ENCODE measurements around the gene CYB561. TPM values are rescaled to one million over a fixed set of nuclear protein-coding genes. Genes with fewer than 3 reads are reported as not detected.

CYB561 gene
- total and polyA plus RNA-seq, 10 of the 15 experiments (the other 5 are each of a cell fraction or from before 2014, with no cell fraction given) = 0.52 to 6.9 (median 2.5) TPM

DNA sequence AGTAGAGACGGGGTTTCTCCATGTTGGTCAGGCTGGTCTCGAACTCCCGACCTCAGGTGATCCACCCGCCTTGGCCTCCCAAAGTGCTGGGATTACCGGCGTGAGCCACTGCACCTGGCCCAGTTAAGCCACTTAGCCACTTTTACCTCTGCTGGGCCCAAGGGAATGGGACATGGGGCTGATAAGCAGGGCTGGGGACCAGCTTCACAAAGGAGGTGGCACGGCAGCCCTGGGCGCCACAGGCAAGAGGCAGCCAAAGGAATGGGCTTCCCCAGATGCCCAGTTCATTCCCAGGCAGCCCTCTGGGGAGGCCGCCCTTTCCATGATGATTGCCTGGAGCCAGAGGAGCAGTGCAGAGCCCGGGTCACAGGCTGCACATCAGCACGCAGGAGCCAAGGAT is 5.0 kb upstream of the CYB561 start:
- in situ Hi-C loops (cut with MboI) = no loop called here
- no peak for ATAC-seq

DNA sequence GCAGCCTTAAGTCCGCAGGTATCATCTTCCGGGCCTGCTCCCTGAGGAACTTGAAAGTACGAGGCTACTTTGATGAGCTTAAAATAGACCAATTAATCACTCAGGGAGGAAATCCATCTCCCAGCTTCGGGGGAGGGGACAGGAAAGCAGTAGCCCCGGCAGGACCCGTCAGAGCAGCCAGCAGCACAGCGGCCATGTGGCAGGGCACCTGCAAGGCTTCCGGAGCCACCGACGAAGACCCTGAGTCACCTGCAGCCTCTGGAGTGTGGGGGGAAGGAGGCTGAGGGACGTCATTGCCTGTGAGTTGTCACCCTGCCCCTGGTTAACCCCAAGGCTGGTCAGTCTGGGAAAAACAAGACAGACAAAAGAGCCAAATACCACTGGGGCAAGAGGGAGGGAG is 4.4 kb upstream of the CYB561 start:
- POLR2A ChIA-PET = no interaction called here
- no peaks in the 10 kb centered on the region for H3K9me3 ChIP-seq (replicated peaks; ENCODE audit: control insufficient read depth, insufficient read depth, low read length)
- no TSS peak for BruUV-seq (replicated peaks)
- no peaks in the 10 kb centered on the region for H3K79me2 ChIP-seq (ENCODE audit: control insufficient read depth, insufficient read depth, low read length)
- H3K4me1 ChIP-seq (ENCODE audit: control insufficient read depth, insufficient read depth, low read length) = peaks cover 12% of the 10 kb centered on the region
- no peaks in the 10 kb centered on the region for H3K36me3 ChIP-seq (ENCODE audit: control insufficient read depth in 2 of 2, insufficient read depth in 2 of 2, low read length in 1 of 2)
- WGBS (ENCODE audit: insufficient coverage, insufficient replicate concordance, low lambda C conversion rate, missing lambda C conversion rate) = 34% methylated on average over 11 of the region's 11 CpGs
- in situ Hi-C loops (cut with MboI) (no loop called here), intact Hi-C loops (cut with micrococcal nuclease; ENCODE audit: unreplicated experiment) (no loop called here)
- RAD21 ChIA-PET (ENCODE audit: unreplicated experiment) = no interaction called here
- H3K27me3 ChIP-seq (replicated peaks in 1 of 2; ENCODE audit: control insufficient read depth in 2 of 2, insufficient read depth in 2 of 2, low read length in 1 of 2) = no peaks in the 10 kb centered on the region
- no peak overlapping the region for H2AFZ ChIP-seq (ENCODE audit: control insufficient read depth, low read depth, low read length)
- no peak overlapping the region for H3K4me3 ChIP-seq
- no peak overlapping the region for H3K9ac ChIP-seq (ENCODE audit: control insufficient read depth, insufficient read depth, low read length)
- H4K20me1 ChIP-seq (ENCODE audit: control insufficient read depth, insufficient read depth) = no peaks in the 10 kb centered on the region
- FAIRE-seq (no peak), ATAC-seq (no peak), DNase-seq (ENCODE audit: low read depth, low spot score) (no peak)
- no peak overlapping the region for H3K27ac ChIP-seq (ENCODE audit: control insufficient read depth, insufficient read depth)
- no peak overlapping the region for H3K4me2 ChIP-seq (ENCODE audit: control insufficient read depth, insufficient read depth)
- SMC1A ChIA-PET (ENCODE audit: uncharacterized antibody, unreplicated experiment) = no interaction called here
- CTCF ChIA-PET = no interaction called here
- TF ChIP-seq SUZ12 (IDR thresholded peaks at IDR 0.05; ENCODE audit: unreplicated experiment) = no peak
- TF ChIP-seq MEF2A (IDR thresholded peaks at IDR 0.05; ENCODE audit: insufficient read depth, low read depth, low read length) = no peak
- TF ChIP-seq JUNB (IDR thresholded peaks at IDR 0.05) = no peak
- TF ChIP-seq SREBF1 (IDR thresholded peaks at IDR 0.05; ENCODE audit: low read length) = no peak
- TF ChIP-seq ATF7 (IDR thresholded peaks at IDR 0.05; ENCODE audit: low read depth) = no peak
- TF ChIP-seq EGR1 (IDR thresholded peaks at IDR 0.05; ENCODE audit: borderline replicate concordance in 1 of 2, low read depth in 2 of 2, low read length in 2 of 2) = no peak
- no peak for TF ChIP-seq WRNIP1 (IDR thresholded peaks at IDR 0.05; ENCODE audit: borderline replicate concordance, low read depth, low read length)
- no peak for TF ChIP-seq STAT3 (IDR thresholded peaks at IDR 0.05; ENCODE audit: low read depth, low read length)
- TF ChIP-seq LARP7 (IDR thresholded peaks at IDR 0.05) = no peak
- TF ChIP-seq, protein P1, sequence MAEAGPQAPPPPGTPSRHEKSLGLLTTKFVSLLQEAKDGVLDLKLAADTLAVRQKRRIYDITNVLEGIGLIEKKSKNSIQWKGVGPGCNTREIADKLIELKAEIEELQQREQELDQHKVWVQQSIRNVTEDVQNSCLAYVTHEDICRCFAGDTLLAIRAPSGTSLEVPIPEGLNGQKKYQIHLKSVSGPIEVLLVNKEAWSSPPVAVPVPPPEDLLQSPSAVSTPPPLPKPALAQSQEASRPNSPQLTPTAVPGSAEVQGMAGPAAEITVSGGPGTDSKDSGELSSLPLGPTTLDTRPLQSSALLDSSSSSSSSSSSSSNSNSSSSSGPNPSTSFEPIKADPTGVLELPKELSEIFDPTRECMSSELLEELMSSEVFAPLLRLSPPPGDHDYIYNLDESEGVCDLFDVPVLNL (IDR thresholded peaks at IDR 0.05; ENCODE audit: low read depth, low read length) = no peak
- TF ChIP-seq SMARCA5 (IDR thresholded peaks at IDR 0.05) = no peak
- no peak for TF ChIP-seq SIX5 (IDR thresholded peaks at IDR 0.05; ENCODE audit: low read depth, low read length, severe bottlenecking)
- TF ChIP-seq PAX5 (IDR thresholded peaks at IDR 0.05; ENCODE audit: borderline replicate concordance, low read depth, low read length) = no peak
- no peak for TF ChIP-seq JUND (IDR thresholded peaks at IDR 0.05; ENCODE audit: low read depth, low read length)

More for the DNA sequence above, 5.0 kb upstream of the CYB561 start:
- H3K36me3 ChIP-seq (ENCODE audit: control insufficient read depth in 2 of 2, insufficient read depth in 2 of 2, low read length in 1 of 2) = no peaks in the 10 kb centered on the region
- H3K9me3 ChIP-seq (replicated peaks; ENCODE audit: control insufficient read depth, insufficient read depth, low read length) = no peaks in the 10 kb centered on the region
- H4K20me1 ChIP-seq (ENCODE audit: control insufficient read depth, insufficient read depth) = no peaks in the 10 kb centered on the region
- no peak overlapping the region for H3K4me3 ChIP-seq
- ChIA-PET CTCF (no interaction called here), RAD21 (ENCODE audit: unreplicated experiment) (no interaction called here), POLR2A (no interaction called here), SMC1A (ENCODE audit: uncharacterized antibody, unreplicated experiment) (no interaction called here)
- no peak overlapping the region for H3K27ac ChIP-seq (ENCODE audit: control insufficient read depth, insufficient read depth)
- no peak overlapping the region for H3K9ac ChIP-seq (ENCODE audit: control insufficient read depth, insufficient read depth, low read length)
- no peak for DNase-seq (ENCODE audit: low read depth, low spot score)
- H2AFZ ChIP-seq (ENCODE audit: control insufficient read depth, low read depth, low read length) = no peak overlapping the region
- FAIRE-seq = no peak
- 80% methylated on average over 11 of the region's 11 CpGs for WGBS (ENCODE audit: insufficient coverage, insufficient replicate concordance, low lambda C conversion rate, missing lambda C conversion rate)
- peaks cover 9% of the 10 kb centered on the region for H3K4me1 ChIP-seq (ENCODE audit: control insufficient read depth, insufficient read depth, low read length)
- intact Hi-C loops (cut with micrococcal nuclease; ENCODE audit: unreplicated experiment) = no loop called here
- TF ChIP-seq ZSCAN29 (IDR thresholded peaks at IDR 0.05) (no peak), RBBP5 (conservative IDR thresholded peaks at IDR 0.05) (no peak), CBX3 (IDR thresholded peaks at IDR 0.05; ENCODE audit: borderline replicate concordance, low read depth) (no peak), TCF3 (IDR thresholded peaks at IDR 0.05; ENCODE audit: borderline replicate concordance, insufficient read depth, low read depth, low read length) (no peak), RUNX3 (IDR thresholded peaks at IDR 0.05; ENCODE audit: low read length) (no peak), JUND (IDR thresholded peaks at IDR 0.05; ENCODE audit: low read depth, low read length) (no peak), FOXM1 (IDR thresholded peaks at IDR 0.05; ENCODE audit: low read depth, low read length) (no peak), TARDBP (IDR thresholded peaks at IDR 0.05; ENCODE audit: borderline replicate concordance) (no peak)
- TF ChIP-seq, protein P2, sequence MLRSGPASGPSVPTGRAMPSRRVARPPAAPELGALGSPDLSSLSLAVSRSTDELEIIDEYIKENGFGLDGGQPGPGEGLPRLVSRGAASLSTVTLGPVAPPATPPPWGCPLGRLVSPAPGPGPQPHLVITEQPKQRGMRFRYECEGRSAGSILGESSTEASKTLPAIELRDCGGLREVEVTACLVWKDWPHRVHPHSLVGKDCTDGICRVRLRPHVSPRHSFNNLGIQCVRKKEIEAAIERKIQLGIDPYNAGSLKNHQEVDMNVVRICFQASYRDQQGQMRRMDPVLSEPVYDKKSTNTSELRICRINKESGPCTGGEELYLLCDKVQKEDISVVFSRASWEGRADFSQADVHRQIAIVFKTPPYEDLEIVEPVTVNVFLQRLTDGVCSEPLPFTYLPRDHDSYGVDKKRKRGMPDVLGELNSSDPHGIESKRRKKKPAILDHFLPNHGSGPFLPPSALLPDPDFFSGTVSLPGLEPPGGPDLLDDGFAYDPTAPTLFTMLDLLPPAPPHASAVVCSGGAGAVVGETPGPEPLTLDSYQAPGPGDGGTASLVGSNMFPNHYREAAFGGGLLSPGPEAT (IDR thresholded peaks at IDR 0.05; ENCODE audit: low read depth) = no peak
- H3K79me2 ChIP-seq (ENCODE audit: control insufficient read depth, insufficient read depth, low read length) = no peaks in the 10 kb centered on the region
- H3K27me3 ChIP-seq (replicated peaks in 1 of 2; ENCODE audit: control insufficient read depth in 2 of 2, insufficient read depth in 2 of 2, low read length in 1 of 2) = no peaks in the 10 kb centered on the region
- no peak overlapping the region for H3K4me2 ChIP-seq (ENCODE audit: control insufficient read depth, insufficient read depth)
- BruUV-seq (replicated peaks) = no TSS peak

Measured in GM12878 (cell line).